Measurements from ENCODE around the gene SARDH. TPM values are rescaled to one million over a fixed set of nuclear protein-coding genes. Genes with fewer than 3 reads are reported as not detected.

SARDH gene
- total RNA-seq, 3 donors from 2014 or later = 0.16 to 2.0 (median 1.0) TPM

- Histone ChIP-seq H3K9me3 (no peaks in the 10 kb centered on the region), H3K27me3 (peaks cover 0 to 23% of the 10 kb centered on the region in 2 donors), H3K4me3 (no peak overlapping the region), H3K4me1 (no peaks in the 10 kb centered on the region), H3K36me3 (no peaks in the 10 kb centered on the region), H3K27ac (no peak overlapping the region)
- DNase-seq (ENCODE audit: low spot score in 2 of 2) = no peak
- TF ChIP-seq POLR2AphosphoS5 (IDR thresholded peaks at IDR 0.05) = no peak
- intact Hi-C loops (cut with DNase I; ENCODE audit: low total_unique reads) = no loop called here
These were observed 99.4 kb downstream of the SARDH start for GRCh38 chr9:133638711-133639110.

GRCh38 chr9:133638076-133638475 is 100.1 kb downstream of the SARDH start:
- no peak for TF ChIP-seq POLR2A (IDR thresholded peaks at IDR 0.05)
- TF ChIP-seq CTCF (IDR thresholded peaks at IDR 0.05) = no peak
- TF ChIP-seq POLR2AphosphoS5 (IDR thresholded peaks at IDR 0.05) = no peak
- no peak overlapping the region for H3K27ac ChIP-seq
- H3K9me3 ChIP-seq = no peaks in the 10 kb centered on the region
- no peaks in the 10 kb centered on the region for H3K36me3 ChIP-seq
- DNase-seq (ENCODE audit: low spot score in 2 of 2) = no peak
- no peaks in the 10 kb centered on the region for H3K4me1 ChIP-seq
- H3K4me3 ChIP-seq = no peak overlapping the region
- intact Hi-C loops (cut with DNase I; ENCODE audit: low total_unique reads) = no loop called here
- peaks cover 0 to 22% of the 10 kb centered on the region in 2 donors for H3K27me3 ChIP-seq

GRCh38 chr9:133637451-133638055 is 100.6 kb downstream of the SARDH start:
- Histone ChIP-seq H3K4me1 (no peaks in the 10 kb centered on the region), H3K4me3 (no peak overlapping the region), H3K9me3 (no peaks in the 10 kb centered on the region), H3K27ac (no peak overlapping the region), H3K36me3 (no peaks in the 10 kb centered on the region), H3K27me3 (peaks cover 0 to 25% of the 10 kb centered on the region in 2 donors)
- intact Hi-C loops (cut with DNase I; ENCODE audit: low total_unique reads) = no loop called here
- DNase-seq (ENCODE audit: low spot score in 2 of 2) = no peak
- no peak for TF ChIP-seq POLR2AphosphoS5 (IDR thresholded peaks at IDR 0.05)

GRCh38 chr9:133636902-133637301 is 101.2 kb downstream of the SARDH start:
- H3K27ac ChIP-seq = no peak overlapping the region

GRCh38 chr9:133635533-133636531 is 102.3 kb downstream of the SARDH start, which contains the start of gene DBH:
TSS of gene DBH (plus strand) at chr9:133636363. CDS start at chr9:133636372, 9 bp downstream.
- no peak for DNase-seq (ENCODE audit: low spot score in 2 of 2)
- no peak for TF ChIP-seq POLR2AphosphoS5 (IDR thresholded peaks at IDR 0.05)
- no peak for TF ChIP-seq CTCF (IDR thresholded peaks at IDR 0.05)
- TF ChIP-seq POLR2A (IDR thresholded peaks at IDR 0.05) = no peak
- Histone ChIP-seq H3K9me3 (no peaks in the 10 kb centered on the region), H3K27ac (no peak within 1 kb of the TSS), H3K4me3 (no peak within 1 kb of the TSS), H3K4me1 (no peaks in the 10 kb centered on the region), H3K27me3 (peaks cover 0 to 22% of the 10 kb centered on the region in 2 donors), H3K36me3 (no peaks in the 10 kb centered on the region)
- intact Hi-C loops (cut with DNase I; ENCODE audit: low total_unique reads) = no loop called here

More at GRCh38 chr9:133636902-133637301, 101.2 kb downstream of the SARDH start:
- TF ChIP-seq POLR2AphosphoS5 (IDR thresholded peaks at IDR 0.05) = no peak
- no peak for TF ChIP-seq CTCF (IDR thresholded peaks at IDR 0.05)
- TF ChIP-seq POLR2A (IDR thresholded peaks at IDR 0.05) = no peak
- Histone ChIP-seq H3K4me3 (no peak overlapping the region), H3K36me3 (no peaks in the 10 kb centered on the region), H3K27me3 (peaks cover 0 to 23% of the 10 kb centered on the region in 2 donors), H3K9me3 (no peaks in the 10 kb centered on the region), H3K4me1 (no peaks in the 10 kb centered on the region)
- no peak for DNase-seq (ENCODE audit: low spot score in 2 of 2)
- intact Hi-C loops (cut with DNase I; ENCODE audit: low total_unique reads) = no loop called here

GRCh38 chr9:133635098-133635497 is 103.1 kb downstream of the SARDH start:
- intact Hi-C loops (cut with DNase I; ENCODE audit: low total_unique reads) = no loop called here
- no peak for DNase-seq (ENCODE audit: low spot score in 2 of 2)
- H3K27me3 ChIP-seq = peaks cover 0 to 22% of the 10 kb centered on the region in 2 donors
- no peaks in the 10 kb centered on the region for H3K9me3 ChIP-seq
- no peak overlapping the region for H3K4me3 ChIP-seq
- no peak overlapping the region for H3K27ac ChIP-seq
- no peaks in the 10 kb centered on the region for H3K36me3 ChIP-seq
- no peaks in the 10 kb centered on the region for H3K4me1 ChIP-seq
- TF ChIP-seq POLR2AphosphoS5 (IDR thresholded peaks at IDR 0.05) = no peak
- TF ChIP-seq CTCF (IDR thresholded peaks at IDR 0.05) = no peak
- TF ChIP-seq POLR2A (IDR thresholded peaks at IDR 0.05) = no peak

All from breast epithelium (tissue), 4 donors.